WTC11 (cell line): ENCODE measurements around the gene VWA8.

Experiments
- CBFB ChIP-seq: sonication (generic); formaldehyde crosslinking; IDR thresholded peaks from 2 replicates; pipeline ENCODE4 v1.8.1; 2022; ENCODE audit warnings: mild to moderate bottlenecking, low read depth, missing genetic modification reagents
- CTCF ChIP-seq: fragments of 200-600 bp; IDR thresholded peaks from 2 replicates; pipeline ENCODE4 v1.8.0; 2022; ENCODE audit warnings: antibody characterized with exemption
- ERG ChIP-seq: fragments of 250-450 bp; sonication (Bioruptor Pico); IDR thresholded peaks from 2 replicates; pipeline ENCODE4 v1.8.0; 2021; ENCODE audit warnings: mild to moderate bottlenecking
- FOXK1 ChIP-seq: sonication (generic); formaldehyde crosslinking; IDR thresholded peaks from 2 replicates; pipeline ENCODE4 v1.8.0; 2022; ENCODE audit warnings: mild to moderate bottlenecking, moderate library complexity, missing genetic modification reagents
- JUN ChIP-seq: sonication (generic); formaldehyde crosslinking; IDR thresholded peaks from 2 replicates; pipeline ENCODE4 v1.8.0; 2023; ENCODE audit warnings: mild to moderate bottlenecking, missing genetic modification reagents
- NFYB ChIP-seq: sonication (generic); formaldehyde crosslinking; conservative IDR thresholded peaks from 2 replicates; pipeline ENCODE4 v1.8.0; 2022; ENCODE audit warnings: low read depth, missing genetic modification reagents
- SP1 ChIP-seq: sonication (generic); formaldehyde crosslinking; conservative IDR thresholded peaks from 2 replicates; pipeline ENCODE4 v1.8.1; 2022; ENCODE audit warnings: missing genetic modification reagents
- ZBTB43 ChIP-seq: sonication (generic); formaldehyde crosslinking; IDR thresholded peaks from 2 replicates; pipeline ENCODE4 v1.8.1; 2023; ENCODE audit warnings: mild to moderate bottlenecking, missing genetic modification reagents
- ZNF317 ChIP-seq: sonication (generic); formaldehyde crosslinking; IDR thresholded peaks from 2 replicates; pipeline ENCODE4 v1.8.1; 2023; ENCODE audit warnings: low read depth, mild to moderate bottlenecking, moderate library complexity, missing genetic modification reagents, borderline replicate concordance
- ZNF423 ChIP-seq: fragments of 250-450 bp; sonication (Bioruptor Pico); IDR thresholded peaks from 2 replicates; pipeline ENCODE4 v2.1.2; 2022; ENCODE audit warnings: mild to moderate bottlenecking, moderate library complexity
- TF ChIP-seq, protein P1 (sequence below): sonication (generic); formaldehyde crosslinking; conservative IDR thresholded peaks from 2 replicates; pipeline ENCODE4 v1.8.1; 2023; ENCODE audit warnings: mild to moderate bottlenecking, low read depth, missing genetic modification reagents, moderate library complexity
- TF ChIP-seq, protein P2 (sequence below): fragments of 250-450 bp; sonication (Bioruptor Pico); IDR thresholded peaks from 2 replicates; pipeline ENCODE4 v2.1.2; 2022; ENCODE audit warnings: mild to moderate bottlenecking, moderate library complexity
- TF ChIP-seq, protein P3 (sequence below): sonication (generic); formaldehyde crosslinking; IDR thresholded peaks from 2 replicates; pipeline ENCODE4 v1.8.0; 2023; ENCODE audit warnings: missing genetic modification reagents, mild to moderate bottlenecking, borderline replicate concordance

DNA sequence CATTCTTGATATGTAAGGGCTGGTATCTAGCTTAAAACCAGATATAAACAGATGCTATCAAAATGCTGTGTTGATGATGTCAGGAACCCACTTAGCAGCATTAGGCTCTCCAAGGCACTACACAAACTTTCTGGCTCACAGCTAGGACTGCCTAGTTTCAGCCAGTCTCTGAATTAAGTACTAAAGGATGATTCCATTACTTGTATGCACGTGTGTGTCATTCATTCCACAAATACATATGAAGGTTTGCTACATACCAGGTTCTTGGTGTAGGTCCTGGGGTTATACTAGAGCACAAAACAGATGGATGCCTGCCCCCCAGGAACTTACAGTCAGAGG, 352.1 kb downstream of the VWA8 start:
- TF ChIP-seq CBFB (CRISPR knock-in tag), result no peak
- TF ChIP-seq ERG (CRISPR knock-in tag), result no peak
- no peak for TF ChIP-seq ZBTB43
- no peak for TF ChIP-seq CTCF
- TF ChIP-seq, protein P1, sequence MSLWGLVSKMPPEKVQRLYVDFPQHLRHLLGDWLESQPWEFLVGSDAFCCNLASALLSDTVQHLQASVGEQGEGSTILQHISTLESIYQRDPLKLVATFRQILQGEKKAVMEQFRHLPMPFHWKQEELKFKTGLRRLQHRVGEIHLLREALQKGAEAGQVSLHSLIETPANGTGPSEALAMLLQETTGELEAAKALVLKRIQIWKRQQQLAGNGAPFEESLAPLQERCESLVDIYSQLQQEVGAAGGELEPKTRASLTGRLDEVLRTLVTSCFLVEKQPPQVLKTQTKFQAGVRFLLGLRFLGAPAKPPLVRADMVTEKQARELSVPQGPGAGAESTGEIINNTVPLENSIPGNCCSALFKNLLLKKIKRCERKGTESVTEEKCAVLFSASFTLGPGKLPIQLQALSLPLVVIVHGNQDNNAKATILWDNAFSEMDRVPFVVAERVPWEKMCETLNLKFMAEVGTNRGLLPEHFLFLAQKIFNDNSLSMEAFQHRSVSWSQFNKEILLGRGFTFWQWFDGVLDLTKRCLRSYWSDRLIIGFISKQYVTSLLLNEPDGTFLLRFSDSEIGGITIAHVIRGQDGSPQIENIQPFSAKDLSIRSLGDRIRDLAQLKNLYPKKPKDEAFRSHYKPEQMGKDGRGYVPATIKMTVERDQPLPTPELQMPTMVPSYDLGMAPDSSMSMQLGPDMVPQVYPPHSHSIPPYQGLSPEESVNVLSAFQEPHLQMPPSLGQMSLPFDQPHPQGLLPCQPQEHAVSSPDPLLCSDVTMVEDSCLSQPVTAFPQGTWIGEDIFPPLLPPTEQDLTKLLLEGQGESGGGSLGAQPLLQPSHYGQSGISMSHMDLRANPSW (CRISPR knock-in tag), result no peak
- TF ChIP-seq, protein P2, sequence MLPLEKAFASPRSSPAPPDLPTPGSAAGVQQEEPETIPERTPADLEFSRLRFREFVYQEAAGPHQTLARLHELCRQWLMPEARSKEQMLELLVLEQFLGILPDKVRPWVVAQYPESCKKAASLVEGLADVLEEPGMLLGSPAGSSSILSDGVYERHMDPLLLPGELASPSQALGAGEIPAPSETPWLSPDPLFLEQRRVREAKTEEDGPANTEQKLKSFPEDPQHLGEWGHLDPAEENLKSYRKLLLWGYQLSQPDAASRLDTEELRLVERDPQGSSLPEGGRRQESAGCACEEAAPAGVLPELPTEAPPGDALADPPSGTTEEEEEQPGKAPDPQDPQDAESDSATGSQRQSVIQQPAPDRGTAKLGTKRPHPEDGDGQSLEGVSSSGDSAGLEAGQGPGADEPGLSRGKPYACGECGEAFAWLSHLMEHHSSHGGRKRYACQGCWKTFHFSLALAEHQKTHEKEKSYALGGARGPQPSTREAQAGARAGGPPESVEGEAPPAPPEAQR (CRISPR knock-in tag), result no peak
- TF ChIP-seq ZNF317 (CRISPR knock-in tag), result no peak
- TF ChIP-seq SP1 (CRISPR knock-in tag), result no peak
- TF ChIP-seq, protein P3, sequence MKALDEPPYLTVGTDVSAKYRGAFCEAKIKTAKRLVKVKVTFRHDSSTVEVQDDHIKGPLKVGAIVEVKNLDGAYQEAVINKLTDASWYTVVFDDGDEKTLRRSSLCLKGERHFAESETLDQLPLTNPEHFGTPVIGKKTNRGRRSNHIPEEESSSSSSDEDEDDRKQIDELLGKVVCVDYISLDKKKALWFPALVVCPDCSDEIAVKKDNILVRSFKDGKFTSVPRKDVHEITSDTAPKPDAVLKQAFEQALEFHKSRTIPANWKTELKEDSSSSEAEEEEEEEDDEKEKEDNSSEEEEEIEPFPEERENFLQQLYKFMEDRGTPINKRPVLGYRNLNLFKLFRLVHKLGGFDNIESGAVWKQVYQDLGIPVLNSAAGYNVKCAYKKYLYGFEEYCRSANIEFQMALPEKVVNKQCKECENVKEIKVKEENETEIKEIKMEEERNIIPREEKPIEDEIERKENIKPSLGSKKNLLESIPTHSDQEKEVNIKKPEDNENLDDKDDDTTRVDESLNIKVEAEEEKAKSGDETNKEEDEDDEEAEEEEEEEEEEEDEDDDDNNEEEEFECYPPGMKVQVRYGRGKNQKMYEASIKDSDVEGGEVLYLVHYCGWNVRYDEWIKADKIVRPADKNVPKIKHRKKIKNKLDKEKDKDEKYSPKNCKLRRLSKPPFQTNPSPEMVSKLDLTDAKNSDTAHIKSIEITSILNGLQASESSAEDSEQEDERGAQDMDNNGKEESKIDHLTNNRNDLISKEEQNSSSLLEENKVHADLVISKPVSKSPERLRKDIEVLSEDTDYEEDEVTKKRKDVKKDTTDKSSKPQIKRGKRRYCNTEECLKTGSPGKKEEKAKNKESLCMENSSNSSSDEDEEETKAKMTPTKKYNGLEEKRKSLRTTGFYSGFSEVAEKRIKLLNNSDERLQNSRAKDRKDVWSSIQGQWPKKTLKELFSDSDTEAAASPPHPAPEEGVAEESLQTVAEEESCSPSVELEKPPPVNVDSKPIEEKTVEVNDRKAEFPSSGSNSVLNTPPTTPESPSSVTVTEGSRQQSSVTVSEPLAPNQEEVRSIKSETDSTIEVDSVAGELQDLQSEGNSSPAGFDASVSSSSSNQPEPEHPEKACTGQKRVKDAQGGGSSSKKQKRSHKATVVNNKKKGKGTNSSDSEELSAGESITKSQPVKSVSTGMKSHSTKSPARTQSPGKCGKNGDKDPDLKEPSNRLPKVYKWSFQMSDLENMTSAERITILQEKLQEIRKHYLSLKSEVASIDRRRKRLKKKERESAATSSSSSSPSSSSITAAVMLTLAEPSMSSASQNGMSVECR, result no peak
- no peak for TF ChIP-seq JUN (CRISPR knock-in tag)
- no peak for TF ChIP-seq NFYB
- TF ChIP-seq ZNF423, result no peak
- no peak for TF ChIP-seq FOXK1 (CRISPR knock-in tag)
